HG02973 (cell line): Measurements from ENCODE around the gene XIRP2.

ENCODE experiments used
- ATAC-seq: cut with Tn5 transposase; IDR thresholded peaks from one replicate; pipeline ENCODE4 v1.9.1; 2021; ENCODE audit warnings: moderate library complexity; ENCODE audit not compliant: unreplicated experiment

The XIRP2 gene

GRCh38 chr2:167275046-167275445 is 386.8 kb downstream of the XIRP2 start:
- ATAC-seq, result no peak

- no peak for ATAC-seq
Measured at GRCh38 chr2:167279810-167280209, 391.5 kb downstream of the XIRP2 start.

- ATAC-seq, result no peak
Measured at GRCh38 chr2:167287212-167287611, 398.9 kb downstream of the XIRP2 start.

- ATAC-seq, result no peak
Measured at GRCh38 chr2:167289651-167290410, 401.6 kb downstream of the XIRP2 start.

- peak; percentile 100 for ATAC-seq
Measured at GRCh38 chr2:167292430-167293171, 404.3 kb downstream of the XIRP2 start, which contains the start of gene B3GALT1. B3GALT1 (plus strand) TSS chr2:167293001.

GRCh38 chr2:167293172-167293781 is 405.0 kb downstream of the XIRP2 start:
- peak; percentile 12 for ATAC-seq

GRCh38 chr2:167293943-167294775 is 405.9 kb downstream of the XIRP2 start:
- no peak for ATAC-seq

- ATAC-seq, result no peak
Measured at GRCh38 chr2:167294776-167295140, 406.5 kb downstream of the XIRP2 start.

- ATAC-seq, result no peak
Measured at GRCh38 chr2:167297292-167297691, 409.0 kb downstream of the XIRP2 start.

GRCh38 chr2:167298017-167298416 is 409.7 kb downstream of the XIRP2 start:
- no peak for ATAC-seq
